ENCODE results near the gene CDCA7. TPM values are rescaled to one million over a fixed set of nuclear protein-coding genes. Genes with fewer than 3 reads are reported as not detected.

CDCA7 gene
- total and polyA plus RNA-seq, 2 of the 13 experiments (the other 11 are each of a cell fraction or from before 2014, with no cell fraction given) = 46.2 to 57.8 TPM

DNA sequence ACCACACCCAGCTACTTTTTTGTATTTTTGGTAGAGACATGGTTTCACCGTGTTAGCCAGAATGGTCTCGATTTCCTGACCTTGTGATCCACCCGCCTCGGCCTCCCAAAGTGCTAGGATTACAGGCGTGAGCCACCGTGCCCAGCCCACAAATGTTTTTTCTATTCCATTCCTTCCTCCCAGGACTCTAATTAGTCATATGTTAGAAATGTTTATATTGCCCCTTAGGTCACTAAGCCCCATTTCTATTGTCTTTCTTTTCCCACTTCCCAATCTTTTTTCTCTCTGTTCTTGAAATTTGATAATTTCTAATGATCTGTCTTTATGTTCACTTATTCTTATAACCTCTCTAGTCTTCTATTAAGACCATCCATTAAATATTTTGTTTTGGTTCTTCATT, 31.3 kb upstream of the CDCA7 start:
- no peaks in the 10 kb centered on the region for H3K4me1 ChIP-seq (ENCODE audit: insufficient read depth, low read length)
- no peak overlapping the region for H3K4me2 ChIP-seq (ENCODE audit: low read depth, low read length)
- H2AFZ ChIP-seq (ENCODE audit: low read length) = no peak overlapping the region
- H4K20me1 ChIP-seq (ENCODE audit: insufficient read depth, low read length) = no peaks in the 10 kb centered on the region
- no peak for TF ChIP-seq FOXM1 (CRISPR knock-in tag; IDR thresholded peaks at IDR 0.05)
- TF ChIP-seq ZFP1 (CRISPR knock-in tag; IDR thresholded peaks at IDR 0.05) = no peak
- TF ChIP-seq MIER2 (CRISPR knock-in tag; IDR thresholded peaks at IDR 0.05) = no peak
- TF ChIP-seq, protein P1, sequence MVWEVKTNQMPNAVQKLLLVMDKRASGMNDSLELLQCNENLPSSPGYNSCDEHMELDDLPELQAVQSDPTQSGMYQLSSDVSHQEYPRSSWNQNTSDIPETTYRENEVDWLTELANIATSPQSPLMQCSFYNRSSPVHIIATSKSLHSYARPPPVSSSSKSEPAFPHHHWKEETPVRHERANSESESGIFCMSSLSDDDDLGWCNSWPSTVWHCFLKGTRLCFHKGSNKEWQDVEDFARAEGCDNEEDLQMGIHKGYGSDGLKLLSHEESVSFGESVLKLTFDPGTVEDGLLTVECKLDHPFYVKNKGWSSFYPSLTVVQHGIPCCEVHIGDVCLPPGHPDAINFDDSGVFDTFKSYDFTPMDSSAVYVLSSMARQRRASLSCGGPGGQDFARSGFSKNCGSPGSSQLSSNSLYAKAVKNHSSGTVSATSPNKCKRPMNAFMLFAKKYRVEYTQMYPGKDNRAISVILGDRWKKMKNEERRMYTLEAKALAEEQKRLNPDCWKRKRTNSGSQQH (CRISPR knock-in tag; IDR thresholded peaks at IDR 0.05; ENCODE audit: low read depth) = no peak
- ATAC-seq (no peak), FAIRE-seq (no peak), DNase-seq (ENCODE audit: low spot score) (no peak)
- no peaks in the 10 kb centered on the region for H3K36me3 ChIP-seq (replicated peaks in 1 of 2; ENCODE audit: control insufficient read depth in 1 of 2, insufficient read depth in 2 of 2, low read length in 2 of 2)
- ChIA-PET POLR2A (no interaction called here), CTCF (ENCODE audit: low intra/inter-chr PET ratio, low total read pairs) (no interaction called here)
- no peak overlapping the region for H3K9ac ChIP-seq (ENCODE audit: insufficient read depth, low read depth, low read length)
- no peaks in the 10 kb centered on the region for H3K9me3 ChIP-seq (ENCODE audit: low read length)
- no peak overlapping the region for H3K4me3 ChIP-seq (replicated peaks in 1 of 3; ENCODE audit: insufficient read depth in 1 of 3, low read depth in 2 of 3, low read length in 3 of 3)
- intact Hi-C loops (cut with micrococcal nuclease; ENCODE audit: unreplicated experiment) = no loop called here
- in situ Hi-C loops (cut with HindIII; ENCODE audit: extremely low pct_ligation_motif_present, low pct_unique_long_range_greater_than_20kb) = no loop called here
- no peaks in the 10 kb centered on the region; a peak in 1 of 5 replicates for H3K27me3 ChIP-seq (ENCODE audit: control insufficient read depth in 1 of 2, insufficient read depth in 2 of 2, low read length in 2 of 2)
- WGBS (ENCODE audit: low lambda C conversion rate) = 22% methylated on average over 6 of the region's 6 CpGs
- no peak overlapping the region for H3K27ac ChIP-seq (ENCODE audit: extremely low read length, insufficient read depth, low read length)
- BruUV-seq (replicated peaks) = no TSS peak
- no peaks in the 10 kb centered on the region for H3K79me2 ChIP-seq (ENCODE audit: insufficient read depth, low read length)

GRCh38 chr2:173326806-173327205, 27.9 kb upstream of the CDCA7 start:
- in situ Hi-C loops (cut with HindIII; ENCODE audit: extremely low pct_ligation_motif_present, low pct_unique_long_range_greater_than_20kb) (no loop called here), intact Hi-C loops (cut with micrococcal nuclease; ENCODE audit: unreplicated experiment) (no loop called here)
- ATAC-seq (no peak), FAIRE-seq (no peak), DNase-seq (ENCODE audit: low spot score) (no peak)
- no peaks in the 10 kb centered on the region for H4K20me1 ChIP-seq (ENCODE audit: insufficient read depth, low read length)
- H3K79me2 ChIP-seq (ENCODE audit: insufficient read depth, low read length) = no peaks in the 10 kb centered on the region
- H2AFZ ChIP-seq (ENCODE audit: low read length) = no peak overlapping the region
- TF ChIP-seq ZNF644 (CRISPR knock-in tag; IDR thresholded peaks at IDR 0.05; ENCODE audit: low read depth) = no peak
- TF ChIP-seq SP1 (IDR thresholded peaks at IDR 0.05) = no peak
- TF ChIP-seq SP1 (CRISPR knock-in tag; IDR thresholded peaks at IDR 0.05) = no peak
- TF ChIP-seq CBX1 (IDR thresholded peaks at IDR 0.05; ENCODE audit: low read depth) = no peak
- TF ChIP-seq EED (CRISPR knock-in tag; IDR thresholded peaks at IDR 0.05) = no peak
- H3K27ac ChIP-seq (ENCODE audit: extremely low read length, insufficient read depth, low read length) = no peak overlapping the region
- H3K4me2 ChIP-seq (ENCODE audit: low read depth, low read length) = no peak overlapping the region
- POLR2A ChIA-PET = no interaction called here
- H3K27me3 ChIP-seq (ENCODE audit: control insufficient read depth in 1 of 2, insufficient read depth in 2 of 2, low read length in 2 of 2) = no peaks in the 10 kb centered on the region; a peak in 1 of 5 replicates
- CTCF ChIA-PET (ENCODE audit: low intra/inter-chr PET ratio, low total read pairs) = no interaction called here
- no peak overlapping the region for H3K4me3 ChIP-seq (replicated peaks in 1 of 3; ENCODE audit: insufficient read depth in 1 of 3, low read depth in 2 of 3, low read length in 3 of 3)
- H3K9ac ChIP-seq (ENCODE audit: insufficient read depth, low read depth, low read length) = no peak overlapping the region
- 0% methylated on average over 1 of the region's 1 CpG for WGBS (ENCODE audit: low lambda C conversion rate)
- BruUV-seq (replicated peaks) = no TSS peak
- peaks cover 20% of the 10 kb centered on the region; the same call in 1 of the 2 replicates for H3K9me3 ChIP-seq (ENCODE audit: low read length)
- no peaks in the 10 kb centered on the region for H3K4me1 ChIP-seq (ENCODE audit: insufficient read depth, low read length)
- no peaks in the 10 kb centered on the region for H3K36me3 ChIP-seq (replicated peaks in 1 of 2; ENCODE audit: control insufficient read depth in 1 of 2, insufficient read depth in 2 of 2, low read length in 2 of 2)

Measured in HepG2 (cell line).